Measurements from ENCODE around the gene STPG3. TPM values are rescaled to one million over a fixed set of nuclear protein-coding genes. Genes with fewer than 3 reads are reported as not detected.

STPG3 gene
- total and polyA plus RNA-seq, 2 of the 13 experiments (the other 11 are each of a cell fraction or from before 2014, with no cell fraction given), result not detected

GRCh38 chr9:137241490-137242268 is 9.4 kb upstream of the STPG3 start (continued):
- TF ChIP-seq CBX1 (IDR thresholded peaks at IDR 0.05; ENCODE audit: low read depth), result no peak
- no peak for TF ChIP-seq HDAC6 (IDR thresholded peaks at IDR 0.05; ENCODE audit: low read depth, low read length)
- peak; percentile 10 to 24; a peak in 2 of 4 replicates for TF ChIP-seq HMGXB4 (CRISPR knock-in tag; IDR thresholded peaks at IDR 0.05; ENCODE audit: borderline replicate concordance in 1 of 2, low read depth in 1 of 2)
- TF ChIP-seq ZNF335 (CRISPR knock-in tag; IDR thresholded peaks at IDR 0.05), result no peak
- TF ChIP-seq FOXK1 (CRISPR knock-in tag; IDR thresholded peaks at IDR 0.05; ENCODE audit: borderline replicate concordance, low read depth), result no peak
- peak; percentile 42; the same call in 1 of the 2 replicates for TF ChIP-seq ZNF589 (CRISPR knock-in tag; conservative IDR thresholded peaks at IDR 0.05)
- no peak for TF ChIP-seq SETDB1 (CRISPR knock-in tag; IDR thresholded peaks at IDR 0.05; ENCODE audit: borderline replicate concordance)
- TF ChIP-seq ZNF644 (CRISPR knock-in tag; IDR thresholded peaks at IDR 0.05; ENCODE audit: low read depth), result no peak
- no peak for TF ChIP-seq GABPA (IDR thresholded peaks at IDR 0.05; ENCODE audit: low read depth, low read length)
- no peak for TF ChIP-seq GABPA (CRISPR knock-in tag; IDR thresholded peaks at IDR 0.05; ENCODE audit: low read depth)
- TF ChIP-seq ZBTB21 (CRISPR knock-in tag; IDR thresholded peaks at IDR 0.05), result no peak
- peak; percentile 62 for TF ChIP-seq SKI (IDR thresholded peaks at IDR 0.05; ENCODE audit: partially characterized antibody)
- no peak for TF ChIP-seq CREBL2 (CRISPR knock-in tag; IDR thresholded peaks at IDR 0.05; ENCODE audit: borderline replicate concordance)
- TF ChIP-seq ZNF841 (CRISPR knock-in tag; IDR thresholded peaks at IDR 0.05; ENCODE audit: borderline replicate concordance), result no peak; the same call in 1 of the 2 replicates
- peak; percentile 59; the same call in 1 of the 2 replicates for TF ChIP-seq ISL2 (CRISPR knock-in tag; IDR thresholded peaks at IDR 0.05)
- TF ChIP-seq ZNF574 (CRISPR knock-in tag; IDR thresholded peaks at IDR 0.05), result peak; percentile 63; the same call in 1 of the 2 replicates
- TF ChIP-seq ZNF121 (CRISPR knock-in tag; IDR thresholded peaks at IDR 0.05), result no peak
- TF ChIP-seq MED1 (CRISPR knock-in tag; IDR thresholded peaks at IDR 0.05), result peak; percentile 50
- no peak for TF ChIP-seq HOXA7 (CRISPR knock-in tag; IDR thresholded peaks at IDR 0.05)
- no peak; the same call in 1 of the 2 replicates for TF ChIP-seq ZBTB43 (CRISPR knock-in tag; conservative IDR thresholded peaks at IDR 0.05)
- no peak for TF ChIP-seq ZNF451 (CRISPR knock-in tag; IDR thresholded peaks at IDR 0.05)
- no peak for TF ChIP-seq ZNF326 (CRISPR knock-in tag; IDR thresholded peaks at IDR 0.05; ENCODE audit: borderline replicate concordance)
- TF ChIP-seq ZBTB25 (CRISPR knock-in tag; IDR thresholded peaks at IDR 0.05), result peak; percentile 71; the same call in 1 of the 2 replicates
- no peak for TF ChIP-seq TBX3 (IDR thresholded peaks at IDR 0.05; ENCODE audit: borderline replicate concordance)

All from HepG2 (cell line).